ENCODE results near the gene KNTC1.

DNA sequence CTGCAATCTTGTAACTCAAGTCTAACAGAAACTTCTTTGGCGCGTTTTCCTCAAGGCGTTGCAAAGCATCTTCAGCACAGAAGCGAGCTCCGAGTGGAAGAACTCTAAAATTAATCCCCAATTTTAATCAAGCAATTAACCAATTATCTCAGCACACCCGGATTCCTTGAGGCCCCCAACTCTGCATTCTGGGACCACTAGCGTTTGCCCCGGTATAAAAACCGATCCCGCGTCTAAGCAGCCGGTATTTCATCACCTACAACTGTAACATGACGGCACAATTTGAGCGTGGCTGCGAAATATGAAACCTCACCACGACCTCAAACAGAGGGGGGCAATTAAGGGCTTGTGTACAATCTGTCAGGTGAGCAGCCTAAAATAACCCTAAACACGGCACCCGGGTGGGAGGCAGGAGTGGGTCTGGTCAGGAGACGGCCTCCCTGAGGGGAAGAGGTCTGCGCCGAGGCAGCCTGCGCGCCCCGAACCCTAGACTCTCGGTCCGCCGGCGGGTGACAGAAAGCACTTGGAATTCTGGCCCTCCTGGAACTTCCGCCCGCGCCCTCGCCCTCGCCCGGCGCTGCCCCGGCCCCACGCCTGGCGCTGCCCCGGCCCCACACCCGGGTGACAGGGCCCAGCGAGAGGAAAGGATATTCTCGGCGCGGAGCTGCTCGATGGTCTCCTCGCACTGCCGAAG, 26.9 kb upstream of the KNTC1 start:
- no peak for TF ChIP-seq POLR2A (IDR thresholded peaks at IDR 0.05)
- TF ChIP-seq, protein P1, sequence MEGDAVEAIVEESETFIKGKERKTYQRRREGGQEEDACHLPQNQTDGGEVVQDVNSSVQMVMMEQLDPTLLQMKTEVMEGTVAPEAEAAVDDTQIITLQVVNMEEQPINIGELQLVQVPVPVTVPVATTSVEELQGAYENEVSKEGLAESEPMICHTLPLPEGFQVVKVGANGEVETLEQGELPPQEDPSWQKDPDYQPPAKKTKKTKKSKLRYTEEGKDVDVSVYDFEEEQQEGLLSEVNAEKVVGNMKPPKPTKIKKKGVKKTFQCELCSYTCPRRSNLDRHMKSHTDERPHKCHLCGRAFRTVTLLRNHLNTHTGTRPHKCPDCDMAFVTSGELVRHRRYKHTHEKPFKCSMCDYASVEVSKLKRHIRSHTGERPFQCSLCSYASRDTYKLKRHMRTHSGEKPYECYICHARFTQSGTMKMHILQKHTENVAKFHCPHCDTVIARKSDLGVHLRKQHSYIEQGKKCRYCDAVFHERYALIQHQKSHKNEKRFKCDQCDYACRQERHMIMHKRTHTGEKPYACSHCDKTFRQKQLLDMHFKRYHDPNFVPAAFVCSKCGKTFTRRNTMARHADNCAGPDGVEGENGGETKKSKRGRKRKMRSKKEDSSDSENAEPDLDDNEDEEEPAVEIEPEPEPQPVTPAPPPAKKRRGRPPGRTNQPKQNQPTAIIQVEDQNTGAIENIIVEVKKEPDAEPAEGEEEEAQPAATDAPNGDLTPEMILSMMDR (IDR thresholded peaks at IDR 0.05 in 8 of 11, conservative IDR thresholded peaks at IDR 0.05 in 3 of 11) = no peak
